Stimulated activated CD4-positive, alpha-beta T cell treated with anti-CD3 and anti-CD28 coated beads, TNF-alpha, amount 100 ng/mL, for 4 hours (primary cell): ENCODE measurements around the gene TBC1D8.

Source experiments
- DNase-seq, 3 experiments: peaks; one replicate each; pipeline ENCODE4 v3.0.0-alpha.2; 2020; ENCODE audit warnings: low read depth in 3 of 3

TBC1D8 gene

GRCh38 chr2:101027852-101028251, 123.3 kb downstream of the TBC1D8 start:
- no peak for DNase-seq

DNA sequence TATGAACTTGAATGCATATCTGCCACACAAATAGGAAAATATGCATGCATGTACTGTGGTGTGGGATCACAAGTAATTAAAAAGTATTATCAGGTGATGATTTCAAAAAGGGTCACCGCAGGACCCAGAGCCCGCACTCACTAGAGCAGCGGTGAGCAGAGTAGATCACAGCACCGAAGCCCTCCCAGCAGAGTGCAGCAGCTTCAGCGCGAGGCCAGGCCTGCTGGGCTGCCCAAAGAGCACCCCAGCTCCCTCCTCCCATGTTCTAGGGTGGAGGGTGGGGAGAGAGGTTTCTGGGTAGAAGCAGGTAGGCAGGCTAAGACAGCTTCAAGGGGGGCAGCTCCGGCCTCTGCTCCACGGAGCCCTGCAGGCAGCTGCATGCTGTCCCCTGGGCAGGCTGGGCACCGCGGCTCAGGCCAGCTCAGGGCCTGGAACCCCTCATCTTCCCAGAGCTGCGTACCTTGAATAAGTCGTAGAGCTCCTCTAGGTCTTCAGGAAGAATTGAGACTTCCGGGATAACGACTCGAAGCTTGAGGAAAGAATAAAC, 124.2 kb downstream of the TBC1D8 start:
- DNase-seq = no peak

GRCh38 chr2:101026253-101026701, 124.9 kb downstream of the TBC1D8 start:
- DNase-seq = no peak

DNA sequence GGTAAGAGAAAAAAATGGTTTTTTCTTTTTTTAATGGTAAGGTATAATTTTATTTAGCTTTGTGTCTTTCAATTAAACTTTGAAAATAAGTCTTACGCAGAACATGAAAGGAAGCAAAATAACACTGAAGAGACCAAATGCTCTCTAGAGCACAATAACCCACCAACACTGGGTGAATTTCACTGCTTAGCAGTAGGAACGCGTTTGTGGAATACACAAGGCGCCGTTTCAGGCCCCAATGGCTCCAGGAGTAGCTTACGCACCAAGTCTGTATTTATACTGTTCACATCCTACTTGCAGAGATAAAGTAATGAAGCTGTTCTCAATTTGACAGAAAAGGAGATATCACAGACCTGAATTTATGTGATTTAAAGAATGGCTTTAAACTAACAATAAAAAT, 125.6 kb downstream of the TBC1D8 start:
- no peak for DNase-seq

GRCh38 chr2:101023327-101024107, 127.7 kb downstream of the TBC1D8 start:
- no peak for DNase-seq

- DNase-seq = no peak
These were observed 129.0 kb downstream of the TBC1D8 start for GRCh38 chr2:101022221-101022620.

DNA sequence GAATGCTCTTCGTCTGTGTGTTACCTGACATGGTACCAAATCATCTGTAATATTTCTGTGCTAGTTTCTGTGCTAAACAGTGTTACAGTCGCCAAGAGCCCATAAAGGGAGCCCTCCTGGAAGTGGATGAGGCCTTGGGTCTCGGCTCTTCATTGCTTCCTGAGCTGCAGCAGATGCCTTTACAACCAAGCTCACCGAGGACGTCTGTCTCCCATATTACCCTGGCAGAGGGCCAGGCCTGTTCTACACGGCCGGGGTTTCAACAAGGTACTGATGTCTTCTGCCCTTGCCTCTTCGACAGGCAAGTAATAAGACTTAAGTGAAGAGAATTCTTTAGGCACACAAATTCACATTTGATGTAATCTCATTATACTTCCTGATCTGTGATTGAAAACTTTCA, 132.2 kb downstream of the TBC1D8 start:
- no peak for DNase-seq

- DNase-seq = no peak
These were observed 133.8 kb downstream of the TBC1D8 start for GRCh38 chr2:101017371-101017770.

DNA sequence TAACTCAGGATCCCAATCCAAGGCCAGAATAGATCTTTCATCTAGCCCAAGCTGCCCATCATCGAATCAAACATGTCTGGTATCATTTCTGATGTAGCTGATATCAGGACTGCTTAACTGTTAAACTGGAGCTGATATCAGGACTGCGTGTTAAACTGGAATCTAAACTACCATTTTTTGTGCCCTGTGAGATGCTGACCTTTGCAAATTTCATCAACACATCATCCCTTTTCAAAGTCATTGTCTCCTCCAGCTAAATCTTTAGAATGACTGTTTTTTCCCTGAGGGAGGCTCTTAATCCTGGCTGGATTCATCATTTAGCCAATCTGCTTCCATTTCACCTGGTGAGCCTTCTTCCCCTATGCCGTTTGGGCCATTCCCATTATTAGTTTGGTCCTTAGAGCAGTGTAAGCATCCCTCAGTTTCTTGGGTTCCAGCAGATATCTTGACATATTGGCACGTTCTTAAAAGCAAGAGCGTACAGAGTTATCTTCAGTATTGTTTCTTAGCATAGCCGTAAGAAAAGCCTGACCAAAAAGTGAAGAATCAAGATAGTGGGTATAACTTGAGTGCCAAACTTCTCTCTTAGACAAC, 136.8 kb downstream of the TBC1D8 start:
- no peak for DNase-seq

- peak in 1 of 3 experiments; percentile 18 for DNase-seq
These were observed 138.4 kb downstream of the TBC1D8 start for GRCh38 chr2:101012706-101013181.

GRCh38 chr2:101012054-101012705, 139.0 kb downstream of the TBC1D8 start:
- no peak for DNase-seq

GRCh38 chr2:101011152-101011551, 140.0 kb downstream of the TBC1D8 start:
- no peak for DNase-seq

- DNase-seq = no peak
These were observed 143.5 kb downstream of the TBC1D8 start for GRCh38 chr2:101007415-101008345.

- no peak for DNase-seq
These were observed 145.0 kb downstream of the TBC1D8 start for GRCh38 chr2:101006065-101006715.

DNA sequence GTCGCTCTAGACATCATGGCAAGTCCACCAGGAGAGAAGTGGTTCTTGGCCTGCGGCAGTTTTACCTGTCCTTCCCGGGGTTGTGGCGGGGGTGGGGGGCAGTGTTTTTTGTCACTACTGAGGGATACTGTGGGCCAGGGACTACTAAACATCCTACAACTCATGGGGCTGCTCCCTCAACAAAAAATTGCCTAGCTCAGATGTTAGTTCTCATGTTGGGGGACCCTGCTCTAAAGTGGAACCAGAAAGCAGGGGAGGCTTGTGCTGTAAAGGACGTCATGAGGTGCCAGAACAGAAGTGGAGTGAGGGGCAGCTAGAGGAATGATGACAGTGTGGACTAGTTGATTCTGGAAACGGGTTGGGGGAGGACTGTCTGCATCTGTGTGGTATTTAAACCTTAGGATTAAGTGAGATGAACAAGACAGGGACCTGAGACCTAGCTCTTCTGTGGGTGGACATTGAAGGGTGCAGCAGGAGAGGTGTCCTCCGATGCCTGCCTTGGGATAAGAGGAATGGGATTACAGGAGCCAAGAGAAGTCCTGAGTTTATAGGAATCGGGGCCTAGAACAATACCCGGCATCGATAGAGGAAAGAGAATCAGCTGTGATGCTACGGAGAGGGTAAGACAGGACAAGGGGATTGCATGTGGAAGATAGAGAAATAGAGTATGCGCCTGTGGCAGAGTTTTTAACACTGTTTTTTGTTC, 146.4 kb downstream of the TBC1D8 start:
- DNase-seq = no peak

GRCh38 chr2:101003278-101003775, 147.9 kb downstream of the TBC1D8 start:
- no peak for DNase-seq

DNA sequence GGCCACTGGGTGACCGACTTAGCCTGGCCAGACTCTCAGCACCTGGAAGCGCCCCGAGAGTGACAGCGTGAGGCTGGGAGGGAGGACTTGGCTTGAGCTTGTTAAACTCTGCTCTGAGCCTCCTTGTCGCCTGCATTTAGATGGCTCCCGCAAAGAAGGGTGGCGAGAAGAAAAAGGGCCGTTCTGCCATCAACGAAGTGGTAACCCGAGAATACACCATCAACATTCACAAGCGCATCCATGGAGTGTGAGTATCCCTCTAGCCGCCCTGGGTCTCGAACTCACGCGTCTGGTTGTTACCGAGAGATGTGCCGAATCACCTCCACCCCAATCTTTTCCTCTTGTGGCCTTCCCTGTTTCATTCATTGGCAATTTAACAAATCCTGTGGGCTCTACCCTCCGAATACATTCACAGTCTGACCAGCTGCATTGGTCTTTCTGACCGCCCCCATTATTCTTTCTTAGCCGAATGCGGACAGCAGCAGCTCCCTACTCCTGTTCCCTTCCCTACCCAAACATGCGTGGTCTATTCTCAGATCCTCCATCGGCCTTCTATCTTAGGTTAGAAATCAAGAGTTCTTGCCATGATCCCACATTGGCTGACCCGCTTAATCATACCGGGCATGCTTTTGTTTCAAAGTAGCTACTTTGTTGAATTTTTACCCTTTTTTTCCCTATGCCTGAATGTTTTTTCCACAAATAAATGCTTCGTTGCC, 148.5 kb downstream of the TBC1D8 start:
- no peak for DNase-seq

- DNase-seq = peak; percentile 77 to 92 (median 92)
These were observed 149.3 kb downstream of the TBC1D8 start, which contains the start of gene RPL31 for GRCh38 chr2:101001691-101002561. Gene RPL31, plus strand, starts transcription at chr2:101002289. Its CDS starts 413 bp downstream, at chr2:101002702.
